ENCODE data around the gene LRRC4. TPM values are rescaled to one million over a fixed set of nuclear protein-coding genes. Genes with fewer than 3 reads are reported as not detected.

LRRC4 gene
- total and polyA plus RNA-seq, 4 donors = 4.7 to 14.6 (median 6.9) TPM

- Histone ChIP-seq H3K9ac (ENCODE audit: insufficient read depth in 1 of 2, low read length in 2 of 2) (no peak overlapping the region), H3K4me1 (ENCODE audit: control insufficient read depth in 5 of 5, insufficient read depth in 5 of 5, low read length in 5 of 5) (peaks cover 0 to 14% (median 4%) of the 10 kb centered on the region in 5 donors), H3K9me3 (ENCODE audit: control insufficient read depth in 4 of 4, insufficient read depth in 3 of 4, low read length in 3 of 4) (no peaks in the 10 kb centered on the region), H3K4me3 (no peak overlapping the region), H3K27me3 (ENCODE audit: control insufficient read depth in 3 of 3, insufficient read depth in 3 of 3, low read length in 2 of 3) (no peaks in the 10 kb centered on the region), H3K36me3 (ENCODE audit: control insufficient read depth in 4 of 4, insufficient read depth in 4 of 4, low read length in 4 of 4) (peaks cover 0 to 4% (median 3%) of the 10 kb centered on the region in 4 donors), H3K27ac (ENCODE audit: low read depth in 1 of 2, low read length in 1 of 2) (no peak overlapping the region)
- no peak for TF ChIP-seq CTCF (IDR thresholded peaks at IDR 0.05; ENCODE audit: control extremely low read depth, extremely low read depth)
- ATAC-seq (ENCODE audit: insufficient read depth, low FRiP score) (no peak), DNase-seq (no peak)
- 88 to 89% methylated on average over 7 of the region's 7 CpGs for WGBS, 2 donors
These were observed 26.1 kb downstream of the LRRC4 start for GRCh38 chr7:128005117-128005516.

- peaks cover 0 to 4% (median 3%) of the 10 kb centered on the region in 4 donors for H3K36me3 ChIP-seq (ENCODE audit: control insufficient read depth in 4 of 4, insufficient read depth in 4 of 4, low read length in 4 of 4)
- H3K9me3 ChIP-seq (ENCODE audit: control insufficient read depth in 4 of 4, insufficient read depth in 3 of 4, low read length in 3 of 4) = no peaks in the 10 kb centered on the region
- no peak overlapping the region for H3K27ac ChIP-seq (ENCODE audit: low read depth in 1 of 2, low read length in 1 of 2)
- no peak for DNase-seq
- no peak for ATAC-seq (ENCODE audit: insufficient read depth, low FRiP score)
- peaks cover 0 to 14% (median 2%) of the 10 kb centered on the region in 5 donors for H3K4me1 ChIP-seq (ENCODE audit: control insufficient read depth in 5 of 5, insufficient read depth in 5 of 5, low read length in 5 of 5)
- 94% methylated on average over 6 of the region's 6 CpGs for WGBS, 2 donors
- TF ChIP-seq CTCF (IDR thresholded peaks at IDR 0.05; ENCODE audit: control extremely low read depth, extremely low read depth) = no peak
- H3K27me3 ChIP-seq (ENCODE audit: control insufficient read depth in 3 of 3, insufficient read depth in 3 of 3, low read length in 2 of 3) = no peaks in the 10 kb centered on the region
- H3K4me3 ChIP-seq = no peak overlapping the region
- no peak overlapping the region for H3K9ac ChIP-seq (ENCODE audit: insufficient read depth in 1 of 2, low read length in 2 of 2)
These were observed 26.6 kb downstream of the LRRC4 start for GRCh38 chr7:128004623-128005022.

- H3K27me3 ChIP-seq (ENCODE audit: control insufficient read depth in 3 of 3, insufficient read depth in 3 of 3, low read length in 2 of 3) = no peaks in the 10 kb centered on the region
- no peaks in the 10 kb centered on the region for H3K9me3 ChIP-seq (ENCODE audit: control insufficient read depth in 4 of 4, insufficient read depth in 3 of 4, low read length in 3 of 4)
- no peak for TF ChIP-seq CTCF (IDR thresholded peaks at IDR 0.05; ENCODE audit: control extremely low read depth, extremely low read depth)
- H3K4me3 ChIP-seq = no peak overlapping the region
- DNase-seq = no peak
- H3K9ac ChIP-seq (ENCODE audit: insufficient read depth in 1 of 2, low read length in 2 of 2) = no peak overlapping the region
- H3K36me3 ChIP-seq (ENCODE audit: control insufficient read depth in 4 of 4, insufficient read depth in 4 of 4, low read length in 4 of 4) = peaks cover 0 to 4% (median 3%) of the 10 kb centered on the region in 4 donors
- ATAC-seq (ENCODE audit: insufficient read depth, low FRiP score) = no peak
- H3K4me1 ChIP-seq (ENCODE audit: control insufficient read depth in 5 of 5, insufficient read depth in 5 of 5, low read length in 5 of 5) = peaks cover 0 to 10% (median 0%) of the 10 kb centered on the region in 5 donors
- WGBS, 2 donors = 39 to 46% methylated on average over 2 of the region's 2 CpGs
- no peak overlapping the region for H3K27ac ChIP-seq (ENCODE audit: low read depth in 1 of 2, low read length in 1 of 2)
These were observed 27.4 kb downstream of the LRRC4 start for GRCh38 chr7:128003787-128004186.

GRCh38 chr7:128003167-128003566 is 28.1 kb downstream of the LRRC4 start:
- H3K36me3 ChIP-seq (ENCODE audit: control insufficient read depth in 4 of 4, insufficient read depth in 4 of 4, low read length in 4 of 4) = peaks cover 0 to 4% (median 3%) of the 10 kb centered on the region in 4 donors
- H3K9me3 ChIP-seq (ENCODE audit: control insufficient read depth in 4 of 4, insufficient read depth in 3 of 4, low read length in 3 of 4) = peaks cover 0 to 1% (median 0%) of the 10 kb centered on the region in 4 donors
- H3K27ac ChIP-seq (ENCODE audit: low read depth in 1 of 2, low read length in 1 of 2) = no peak overlapping the region
- ATAC-seq (ENCODE audit: insufficient read depth, low FRiP score) = no peak
- no peak overlapping the region for H3K9ac ChIP-seq (ENCODE audit: insufficient read depth in 1 of 2, low read length in 2 of 2)
- peaks cover 0 to 9% (median 0%) of the 10 kb centered on the region in 5 donors for H3K4me1 ChIP-seq (ENCODE audit: control insufficient read depth in 5 of 5, insufficient read depth in 5 of 5, low read length in 5 of 5)
- no peaks in the 10 kb centered on the region for H3K27me3 ChIP-seq (ENCODE audit: control insufficient read depth in 3 of 3, insufficient read depth in 3 of 3, low read length in 2 of 3)
- no peak for DNase-seq
- 46 to 77% methylated on average over 3 of the region's 3 CpGs for WGBS, 2 donors
- TF ChIP-seq CTCF (IDR thresholded peaks at IDR 0.05; ENCODE audit: control extremely low read depth, extremely low read depth) = no peak
- no peak overlapping the region for H3K4me3 ChIP-seq
